PC-9 (cell line): ENCODE data around the gene KIAA2012. TPM values are rescaled to one million over a fixed set of nuclear protein-coding genes. Genes with fewer than 3 reads are reported as not detected.

Experiments used
- BruUV-seq: library from RNA; stranded (reverse); fragments of 400-500 nt; replicated peaks from 2 replicates; lab custom pipeline; 2021; lab: Mats Ljungman, UMichigan
- CTCF ChIA-PET: fragments of 300-600 bp; sonication (Branson Sonifier 250); formaldehyde crosslinking; loops from one replicate; lab custom pipeline; 2022; ENCODE audit warnings: antibody characterized with exemption; lab: Charles Lee
- POLR2A ChIA-PET: fragments of 300-600 bp; sonication (Branson Sonifier 250); formaldehyde crosslinking; loops from one replicate; lab custom pipeline; 2022; ENCODE audit warnings: antibody characterized with exemption; ENCODE audit not compliant: unreplicated experiment; lab: Charles Lee
- DNase-seq, 2 experiments: peaks; one replicate each; pipeline versions ENCODE4 v3.0.0 to v3.0.0-alpha.2; 2015 to 2022; ENCODE audit warnings: mixed read lengths in 1 of 2
- H2AFZ ChIP-seq: fragments of 200-600 bp; sonication (generic); 2 replicates; pipeline ENCODE4 v1.8.1; 2017; ENCODE audit warnings: antibody characterized with exemption
- H3F3A ChIP-seq: fragments of 200-600 bp; sonication (generic); 2 replicates; pipeline ENCODE4 v1.8.1; 2017; ENCODE audit warnings: antibody characterized with exemption, mild to moderate bottlenecking, low read depth; ENCODE audit not compliant: insufficient read depth
- H3K27ac ChIP-seq: fragments of 200-600 bp; sonication (generic); 2 replicates; pipeline ENCODE4 v1.6.1; 2016; ENCODE audit warnings: mixed run types
- H3K27me3 ChIP-seq: fragments of 200-600 bp; sonication (generic); 2 replicates; pipeline ENCODE4 v1.6.1; 2016; ENCODE audit warnings: low read depth, mixed run types; ENCODE audit not compliant: insufficient read depth
- H3K36me3 ChIP-seq: fragments of 200-600 bp; sonication (generic); 2 replicates; pipeline ENCODE4 v1.6.1; 2016; ENCODE audit warnings: low read depth, mixed run types
- H3K4me1 ChIP-seq: fragments of 200-600 bp; sonication (generic); replicated peaks from 2 replicates; pipeline ENCODE4 v1.6.1; 2016; ENCODE audit warnings: mixed run types; ENCODE audit not compliant: insufficient read depth
- H3K4me2 ChIP-seq: fragments of 200-600 bp; sonication (generic); 2 replicates; pipeline ENCODE4 v1.6.1; 2017; ENCODE audit warnings: mixed run types
- H3K4me3 ChIP-seq: fragments of 200-600 bp; sonication (generic); 2 replicates; pipeline ENCODE4 v1.6.1; 2016; ENCODE audit warnings: mixed run types
- H3K79me2 ChIP-seq: fragments of 200-600 bp; sonication (generic); 2 replicates; pipeline ENCODE4 v1.6.1; 2017; ENCODE audit warnings: low read depth, mixed run types
- H3K9me2 ChIP-seq: fragments of 200-600 bp; sonication (generic); 2 replicates; pipeline ENCODE4 v1.8.1; 2017; ENCODE audit warnings: mild to moderate bottlenecking; ENCODE audit not compliant: insufficient read depth
- H3K9me3 ChIP-seq: fragments of 200-600 bp; sonication (generic); 2 replicates; pipeline ENCODE4 v1.8.1; 2016; ENCODE audit warnings: low read depth; ENCODE audit not compliant: insufficient read depth
- H4K20me1 ChIP-seq: fragments of 200-600 bp; sonication (generic); 2 replicates; pipeline ENCODE4 v1.8.1; 2017; ENCODE audit not compliant: insufficient read depth
- CTCF ChIP-seq: fragments of 200-600 bp; sonication (generic); conservative IDR thresholded peaks from 2 replicates; pipeline ENCODE4 v1.6.1; 2017; ENCODE audit warnings: mixed run types, antibody characterized with exemption, mild to moderate bottlenecking, moderate library complexity
- EZH2 ChIP-seq: fragments of 200-600 bp; sonication (generic); IDR thresholded peaks from 2 replicates; pipeline ENCODE4 v1.8.0; 2017; ENCODE audit warnings: antibody characterized with exemption, low read depth
- intact Hi-C: fragments of 100-400 bp; cut with micrococcal nuclease; formaldehyde crosslinking; loops from one replicate; pipeline ENCODE4 v1.10.0; 2022; ENCODE audit not compliant: unreplicated experiment
- total RNA-seq: library from RNA; stranded (reverse); gene quantifications from 2 replicates; pipeline ENCODE4 v1.2.3, GENCODE V29; 2021

KIAA2012 gene
- total RNA-seq, 1 experiment from 2014 or later, result not detected

DNA sequence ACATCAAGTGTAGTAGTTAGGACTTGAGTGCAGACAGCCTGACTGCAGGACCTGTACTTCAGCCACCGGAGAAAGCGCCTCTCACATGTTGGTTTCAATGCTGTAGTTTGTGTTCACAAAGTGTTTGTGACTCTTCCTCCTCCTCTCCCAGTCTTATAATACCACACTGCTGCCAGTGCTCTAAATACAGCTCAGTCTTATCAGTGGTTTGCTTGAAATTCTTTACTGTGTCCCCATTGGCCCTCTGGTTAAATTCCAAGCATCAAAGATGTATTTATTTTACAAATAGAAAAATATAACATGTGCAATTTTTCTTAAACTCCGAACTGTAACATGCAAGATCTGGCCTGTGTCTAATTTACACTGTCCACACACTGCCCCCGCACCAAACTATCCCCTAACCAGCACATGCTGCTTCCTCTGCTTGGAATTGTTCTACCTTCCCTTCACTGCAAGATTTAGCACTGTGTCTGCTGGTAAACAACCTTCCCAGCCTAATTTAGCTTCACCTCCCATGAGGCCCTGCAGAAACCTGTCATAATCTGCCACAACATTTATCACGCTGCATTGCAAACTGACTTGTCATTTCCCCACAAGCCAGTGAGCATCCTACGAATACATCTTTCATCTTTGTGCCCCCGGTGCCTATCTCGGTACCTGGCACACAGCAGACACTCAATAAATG lies 88.2 kb downstream of the KIAA2012 start:
- TF ChIP-seq CTCF, result no peak
- TF ChIP-seq EZH2, result no peak
- Histone ChIP-seq H4K20me1 (no peaks in the 10 kb centered on the region), H2AFZ (no peak overlapping the region), H3K36me3 (no peaks in the 10 kb centered on the region), H3K9me2 (no peaks in the 10 kb centered on the region), H3F3A (no peaks in the 10 kb centered on the region), H3K9me3 (no peaks in the 10 kb centered on the region), H3K4me2 (no peak overlapping the region), H3K79me2 (no peaks in the 10 kb centered on the region), H3K27ac (no peak overlapping the region), H3K4me3 (no peak overlapping the region), H3K27me3 (no peaks in the 10 kb centered on the region), H3K4me1 (no peaks in the 10 kb centered on the region)
- CTCF ChIA-PET, result no interaction called here
- intact Hi-C loops, result no loop called here
- no TSS peak for BruUV-seq
- POLR2A ChIA-PET, result interaction anchor here (0.6 kb wide), 1 partner anchor 79 kb away, joined by 4 read pairs; no protein-coding TSS in a partner anchor
- no peak for DNase-seq

DNA sequence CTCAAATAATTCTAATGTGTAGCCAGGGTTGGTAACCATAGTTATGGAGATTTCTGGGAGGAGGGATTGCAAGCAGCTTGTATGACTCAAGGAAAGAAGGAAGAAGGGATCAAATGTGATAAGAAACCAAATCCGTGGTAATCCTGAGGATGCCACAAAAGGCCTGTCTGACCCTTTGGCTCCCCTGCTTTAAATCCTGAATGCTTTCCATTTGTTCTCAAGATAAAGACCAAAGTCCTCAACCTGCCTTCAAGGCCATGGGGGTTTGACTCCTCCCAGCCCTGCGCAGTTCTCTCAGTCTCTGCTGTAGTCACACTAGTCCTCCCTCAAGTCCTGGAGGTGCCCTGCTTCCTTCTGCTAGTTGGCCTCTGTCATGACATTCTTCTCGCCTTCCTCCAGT lies 91.4 kb downstream of the KIAA2012 start:
- Histone ChIP-seq H3K9me2 (no peaks in the 10 kb centered on the region), H3F3A (no peaks in the 10 kb centered on the region), H4K20me1 (no peaks in the 10 kb centered on the region), H2AFZ (no peak overlapping the region), H3K27me3 (no peaks in the 10 kb centered on the region), H3K4me3 (no peak overlapping the region), H3K9me3 (no peaks in the 10 kb centered on the region), H3K4me2 (no peak overlapping the region), H3K79me2 (no peaks in the 10 kb centered on the region), H3K36me3 (no peaks in the 10 kb centered on the region), H3K27ac (no peak overlapping the region), H3K4me1 (no peaks in the 10 kb centered on the region)
- no TSS peak for BruUV-seq
- ChIA-PET POLR2A (no interaction called here), CTCF (no interaction called here)
- TF ChIP-seq EZH2 (no peak), CTCF (no peak)
- no peak for DNase-seq
- intact Hi-C loops, result no loop called here

GRCh38 chr2:202165208-202165607 lies 92.2 kb downstream of the KIAA2012 start:
- CTCF ChIA-PET, result no interaction called here

More at GRCh38 chr2:202165208-202165607, 92.2 kb downstream of the KIAA2012 start:
- BruUV-seq, result no TSS peak
- no peaks in the 10 kb centered on the region for H3K36me3 ChIP-seq
- no peaks in the 10 kb centered on the region for H3K27me3 ChIP-seq
- H3K4me3 ChIP-seq, result no peak overlapping the region
- intact Hi-C loops, result no loop called here
- no peak overlapping the region for H3K4me2 ChIP-seq
- no peaks in the 10 kb centered on the region for H3K9me2 ChIP-seq
- POLR2A ChIA-PET, result no interaction called here
- no peak overlapping the region for H2AFZ ChIP-seq
- no peaks in the 10 kb centered on the region for H3K79me2 ChIP-seq
- no peaks in the 10 kb centered on the region for H4K20me1 ChIP-seq
- H3F3A ChIP-seq, result no peaks in the 10 kb centered on the region
- no peaks in the 10 kb centered on the region for H3K4me1 ChIP-seq
- no peak for TF ChIP-seq EZH2
- TF ChIP-seq CTCF, result no peak
- DNase-seq, result no peak
- H3K9me3 ChIP-seq, result no peaks in the 10 kb centered on the region
- no peak overlapping the region for H3K27ac ChIP-seq
